NCI-H1048 (cell line): ENCODE results near the gene YIPF7.
A peak's percentile ranks its signal among the peaks of the same experiment; 100 is the strongest.

ENCODE experiments used
- DNase-seq: peaks from one replicate; lab custom pipeline; 2025; lab: John Stamatoyannopoulos, UW

The YIPF7 gene

GRCh38 chr4:44651425-44651824, at the start of gene YIPF7:
Gene YIPF7, minus strand, starts transcription at chr4:44651625. Its CDS starts 1,525 bp downstream, at chr4:44650100.
- no peak for DNase-seq

GRCh38 chr4:44701037-44701436, 49.6 kb upstream of the YIPF7 start:
- DNase-seq = no peak

GRCh38 chr4:44700427-44700826, 49.0 kb upstream of the YIPF7 start:
- DNase-seq = no peak

GRCh38 chr4:44684648-44685047, 33.2 kb upstream of the YIPF7 start:
- DNase-seq = no peak

- DNase-seq = no peak
Observed at GRCh38 chr4:44679060-44679459, 27.6 kb upstream of the YIPF7 start.

DNA sequence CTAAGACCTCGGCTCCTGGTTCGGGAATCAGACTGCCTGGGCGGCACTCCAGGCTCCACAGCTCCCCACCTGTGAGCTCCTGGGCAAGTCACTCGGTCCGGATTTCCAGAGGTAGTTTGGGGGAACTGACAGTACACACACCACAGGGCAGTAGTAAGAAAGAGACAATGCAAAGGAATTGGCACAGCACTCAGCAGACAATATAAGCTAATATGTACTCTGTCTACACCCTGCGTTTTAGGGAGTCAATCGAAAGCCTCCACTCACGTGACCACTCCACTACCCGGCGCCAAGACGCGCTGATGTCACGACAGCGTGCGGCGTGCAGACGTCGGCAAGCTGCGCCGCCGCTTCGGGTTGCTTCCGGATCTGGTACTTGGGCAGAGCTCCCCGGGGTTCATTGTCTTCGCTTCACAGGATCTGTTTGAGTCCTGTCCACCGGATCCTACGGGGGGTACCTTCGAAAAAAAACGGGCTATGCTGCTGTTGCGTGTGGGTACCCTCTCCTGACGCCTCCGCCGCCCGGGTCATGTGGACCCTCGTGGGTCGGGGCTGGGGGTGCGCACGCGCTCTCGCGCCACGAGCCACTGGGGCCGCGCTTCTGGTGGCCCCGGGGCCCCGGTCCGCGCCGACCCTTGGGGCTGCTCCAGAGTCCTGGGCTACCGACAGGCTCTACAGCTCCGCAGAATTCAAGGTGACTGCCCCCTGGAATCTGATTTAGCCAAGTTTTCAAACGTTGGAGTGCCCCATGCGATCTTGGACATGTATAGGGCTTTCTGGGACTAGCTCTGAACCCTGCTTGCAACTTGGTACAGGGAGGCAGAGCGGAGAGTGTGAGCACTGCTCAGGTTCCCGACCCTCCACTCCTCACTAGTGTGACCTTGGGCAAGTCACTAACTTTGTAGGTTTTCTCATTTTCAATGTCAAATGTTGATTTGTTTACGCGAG, 26.9 kb upstream of the YIPF7 start, which contains the start of gene GUF1:
Gene GUF1 (plus strand): TSS at position 327 of the 948 bp plus-strand sequence. CDS start 203 bp downstream, at position 530.
- peak; percentile 72 for DNase-seq

DNA sequence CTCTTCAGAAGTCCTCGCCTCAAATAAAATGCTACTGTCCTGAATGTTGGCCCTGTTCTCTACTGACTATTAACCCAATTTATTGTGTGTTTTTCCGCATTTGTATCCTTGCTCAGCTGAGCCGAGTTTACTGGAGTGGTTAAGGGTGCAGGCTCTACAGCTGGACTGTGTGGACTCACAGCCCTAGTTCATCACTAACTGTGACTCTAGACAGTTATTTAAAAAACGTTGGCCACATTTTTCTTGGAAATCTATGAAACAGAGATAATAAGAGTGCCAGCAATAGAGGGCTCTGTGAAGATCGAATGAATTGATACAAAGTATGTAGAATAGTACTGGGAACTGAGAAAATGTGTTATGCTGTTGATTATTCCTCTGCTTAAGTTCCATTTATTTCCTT, 23.9 kb upstream of the YIPF7 start:
- no peak for DNase-seq

DNA sequence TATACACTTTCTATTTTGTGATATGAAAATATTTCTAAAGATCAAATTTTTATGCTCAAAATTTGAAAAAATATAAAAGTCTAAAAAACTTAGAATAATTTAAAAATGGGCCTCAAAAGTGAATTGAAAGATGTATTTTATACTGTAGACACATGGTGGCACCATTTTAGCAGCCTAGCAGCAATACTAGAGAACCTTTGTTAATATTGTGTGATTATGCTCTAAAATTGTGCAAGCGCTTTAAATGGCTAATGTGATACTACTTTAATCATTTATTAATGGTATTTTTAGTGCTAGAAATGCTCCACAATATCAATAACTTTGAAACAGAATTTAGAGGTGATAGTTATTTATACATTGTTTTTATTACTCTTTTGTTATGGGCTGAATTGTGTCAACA, 23.0 kb upstream of the YIPF7 start:
- DNase-seq = no peak

GRCh38 chr4:44671636-44672035, 20.2 kb upstream of the YIPF7 start:
- DNase-seq = no peak

DNA sequence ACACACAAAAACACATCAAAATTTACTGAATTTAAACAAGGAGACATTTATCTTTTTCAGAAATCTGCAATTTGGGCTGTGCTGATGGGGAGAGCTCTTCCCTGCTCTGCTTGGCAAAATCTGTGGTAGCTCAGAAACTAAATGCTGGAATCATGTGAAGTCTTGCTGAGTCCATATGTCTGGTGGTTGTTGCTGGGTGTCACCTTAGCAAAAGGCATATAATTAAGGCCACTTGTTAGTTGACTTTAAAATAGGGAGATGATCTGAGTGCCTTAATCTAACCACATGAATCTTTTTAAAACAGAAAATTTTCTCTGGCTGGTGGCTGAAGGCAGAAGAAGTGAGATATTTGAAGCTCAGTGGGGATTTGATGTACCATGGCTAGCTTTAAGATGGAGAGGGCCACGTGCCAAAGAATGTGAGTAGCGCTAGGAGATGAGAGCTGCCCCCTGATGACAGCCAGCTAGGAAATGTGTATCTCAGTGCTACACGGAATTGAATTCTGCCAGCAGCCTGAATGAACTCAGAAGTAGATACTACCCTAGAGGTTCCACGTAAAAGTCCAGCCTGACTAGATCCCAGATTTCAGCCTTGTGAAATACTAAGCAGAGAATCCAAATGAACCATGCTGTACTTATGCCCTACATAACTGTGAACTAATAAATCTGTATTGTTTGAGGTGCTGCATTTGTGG, 19.2 kb upstream of the YIPF7 start:
- DNase-seq = no peak

DNA sequence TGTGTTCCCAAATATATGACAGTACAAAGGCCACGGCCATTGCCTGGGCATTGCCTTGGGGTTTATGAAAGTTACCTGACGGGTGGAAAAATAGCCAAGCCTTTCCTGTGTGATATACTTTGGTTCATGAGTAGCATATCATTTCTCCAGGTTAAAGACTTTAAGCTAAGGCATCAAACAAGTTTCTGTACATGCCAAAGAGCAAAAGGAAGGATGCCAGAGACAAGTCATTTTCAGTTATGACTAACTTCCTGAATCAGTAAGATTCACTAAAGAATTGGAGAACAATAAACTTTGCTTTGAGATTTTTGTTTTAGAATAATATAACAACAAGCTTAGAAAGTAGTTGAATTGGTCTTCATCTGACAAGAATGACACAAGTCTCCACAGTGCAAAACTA, 17.1 kb upstream of the YIPF7 start:
- no peak for DNase-seq

DNA sequence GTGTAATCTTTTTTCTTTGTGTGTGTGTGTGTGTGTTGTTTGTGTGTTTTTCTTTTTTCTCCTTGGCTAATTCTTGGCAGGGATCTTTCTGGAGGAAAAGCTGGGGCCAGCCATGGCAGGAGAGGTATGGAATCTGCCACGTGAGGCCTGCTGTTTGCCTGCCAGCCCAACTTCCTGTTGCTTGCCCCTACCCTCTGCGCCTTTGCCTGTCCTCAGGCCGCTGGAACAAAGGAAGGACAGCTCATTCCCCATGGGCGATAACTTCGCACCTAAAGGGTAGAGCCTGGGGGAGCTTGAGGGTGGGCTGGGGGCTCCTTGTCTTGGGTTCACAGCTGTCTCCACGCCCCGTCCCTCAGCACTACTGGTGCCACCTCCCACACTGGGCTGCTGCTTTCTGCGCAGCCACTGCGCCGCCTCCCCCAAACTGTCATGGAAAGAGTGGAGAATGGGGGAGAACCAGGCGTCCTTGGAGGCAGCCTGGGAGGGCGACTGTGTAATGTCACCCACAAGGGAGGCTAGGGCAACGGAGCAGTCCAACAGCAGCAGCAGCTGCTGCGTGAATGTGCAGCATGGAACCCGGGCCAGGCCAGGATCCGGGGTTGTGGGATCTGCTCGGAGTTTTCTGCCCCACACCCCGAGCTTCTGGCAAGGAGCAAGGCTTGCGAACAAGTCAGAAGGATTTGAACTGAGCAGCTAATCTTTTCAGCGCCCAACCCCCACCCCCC, 12.3 kb upstream of the YIPF7 start:
- no peak for DNase-seq

DNA sequence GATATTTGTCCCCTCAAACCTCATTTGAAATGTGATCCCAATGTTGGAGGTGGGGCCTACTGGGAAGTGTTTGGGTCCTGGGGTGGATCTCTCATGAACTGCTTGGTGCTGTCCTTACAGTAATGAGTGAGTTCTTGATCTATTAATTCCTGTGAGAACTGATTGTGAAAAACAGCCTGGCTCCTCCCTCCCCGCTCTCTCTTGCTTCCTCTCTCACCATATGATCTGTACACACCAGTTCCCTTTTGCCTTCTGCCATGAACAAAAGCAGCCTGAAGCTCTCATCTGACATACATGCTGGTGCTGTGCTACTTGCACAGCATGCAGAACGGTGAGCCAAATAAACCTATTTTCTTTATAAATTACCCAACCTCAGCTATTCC, 11.2 kb upstream of the YIPF7 start:
- DNase-seq = no peak

DNA sequence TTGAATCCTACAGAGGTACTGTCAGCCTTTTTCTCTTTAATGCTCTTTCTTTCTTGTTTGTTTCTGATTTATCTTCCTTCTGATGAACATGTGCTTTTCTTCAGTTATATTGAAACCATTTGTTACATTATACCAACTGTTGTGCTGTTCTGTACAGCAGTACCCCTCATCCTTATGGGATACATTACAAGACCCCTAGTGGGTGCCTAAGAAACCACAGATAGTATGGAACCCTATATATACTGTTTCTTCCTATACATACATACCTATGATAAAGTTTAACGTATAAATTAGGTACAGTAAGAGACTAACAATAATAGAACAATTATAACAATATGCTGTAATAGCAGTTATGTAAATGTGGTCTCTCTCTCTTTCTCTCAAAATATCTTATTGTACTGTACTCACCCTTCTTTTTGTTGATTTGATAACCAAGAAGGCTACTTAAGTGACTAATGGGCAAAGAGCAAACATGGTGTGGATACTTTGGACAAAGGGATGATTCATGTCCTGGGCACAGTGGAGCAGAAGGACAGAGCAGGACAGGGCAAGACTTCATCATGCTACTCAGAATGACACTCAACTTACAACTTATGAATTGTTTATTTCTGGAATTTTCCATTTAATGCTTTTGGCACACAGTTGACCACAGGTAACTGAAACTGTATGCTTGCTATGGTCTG, 10.7 kb upstream of the YIPF7 start:
- DNase-seq = no peak

- DNase-seq = no peak
Observed at GRCh38 chr4:44660396-44660795, 9.0 kb upstream of the YIPF7 start.

GRCh38 chr4:44652002-44652401, 577 bp upstream of the YIPF7 start:
- DNase-seq = no peak

DNA sequence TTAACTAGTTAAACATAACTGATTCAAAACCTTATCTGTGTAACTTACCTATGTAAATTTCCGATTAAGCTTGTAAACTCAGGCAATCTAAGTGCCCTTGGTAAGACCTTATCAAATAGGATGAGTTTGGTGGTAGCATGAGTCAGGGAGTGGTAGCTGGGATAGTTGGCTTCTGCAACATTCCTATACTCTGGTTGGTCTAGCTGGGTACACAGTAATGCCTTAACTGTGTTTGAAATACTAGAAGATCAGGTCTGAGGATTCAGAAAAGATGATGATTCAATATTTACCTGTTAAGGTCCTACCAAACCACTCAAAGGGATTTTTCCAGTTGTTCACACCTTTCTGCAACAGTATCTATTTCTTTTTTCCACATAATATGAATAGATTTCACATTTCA, 5.3 kb downstream of the YIPF7 start:
- no peak for DNase-seq

DNA sequence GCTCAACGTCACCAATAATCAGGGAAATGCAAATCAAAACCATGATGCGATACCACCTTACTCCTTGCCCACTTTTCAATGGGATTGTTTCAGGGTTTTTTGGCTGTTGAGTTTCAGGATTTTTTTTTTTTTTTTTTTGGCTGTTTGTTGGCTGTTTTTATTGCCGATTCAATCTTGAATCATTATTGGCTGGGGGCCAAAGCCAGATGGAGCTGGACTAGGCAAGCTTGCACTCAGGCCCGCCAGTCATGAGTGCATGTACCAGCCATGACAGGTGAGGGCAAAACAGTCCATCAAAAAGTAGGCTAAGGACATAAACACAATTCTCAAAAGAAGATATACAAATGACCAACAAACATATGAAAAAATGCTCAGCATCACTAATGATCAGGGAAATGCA, 13.3 kb downstream of the YIPF7 start:
- no peak for DNase-seq

GRCh38 chr4:44632733-44633132, 18.7 kb downstream of the YIPF7 start:
- no peak for DNase-seq

- no peak for DNase-seq
Observed at GRCh38 chr4:44632089-44632488, 19.3 kb downstream of the YIPF7 start.

DNA sequence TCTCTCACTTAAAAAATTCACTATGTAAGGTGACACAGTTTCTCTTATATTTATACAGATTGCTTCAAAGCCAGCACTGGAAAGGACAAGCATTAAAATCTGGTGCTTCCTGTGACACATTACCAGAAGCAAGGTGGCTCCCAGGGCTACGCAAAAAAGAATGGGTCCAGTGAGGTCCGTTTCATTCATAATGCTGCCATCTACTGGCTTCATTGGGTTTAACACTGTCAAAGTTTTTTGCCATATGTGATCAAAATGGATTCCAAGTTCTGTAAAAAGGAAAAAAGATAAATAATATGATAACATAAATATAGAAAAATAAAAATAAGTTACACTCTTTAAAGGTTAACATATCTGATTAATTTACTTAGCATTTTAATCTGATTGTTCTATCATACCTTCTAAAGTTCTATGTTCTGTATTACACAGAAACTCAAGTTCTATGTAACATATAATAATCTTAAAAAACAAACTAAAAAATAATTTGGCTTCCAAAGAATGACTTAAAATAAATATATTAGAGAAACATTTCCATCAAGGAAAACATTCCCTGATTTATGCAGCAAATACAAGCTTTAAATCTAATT, 22.1 kb downstream of the YIPF7 start:
- no peak for DNase-seq

GRCh38 chr4:44623676-44624075, 27.7 kb downstream of the YIPF7 start:
- no peak for DNase-seq
